ENCODE measurements around the gene ADAMTSL5. TPM values are rescaled to one million over a fixed set of nuclear protein-coding genes. Genes with fewer than 3 reads are reported as not detected.

ADAMTSL5 gene
- total RNA-seq, 4 donors from 2014 or later, result 0.83 to 4.1 (median 2.4) TPM

DNA sequence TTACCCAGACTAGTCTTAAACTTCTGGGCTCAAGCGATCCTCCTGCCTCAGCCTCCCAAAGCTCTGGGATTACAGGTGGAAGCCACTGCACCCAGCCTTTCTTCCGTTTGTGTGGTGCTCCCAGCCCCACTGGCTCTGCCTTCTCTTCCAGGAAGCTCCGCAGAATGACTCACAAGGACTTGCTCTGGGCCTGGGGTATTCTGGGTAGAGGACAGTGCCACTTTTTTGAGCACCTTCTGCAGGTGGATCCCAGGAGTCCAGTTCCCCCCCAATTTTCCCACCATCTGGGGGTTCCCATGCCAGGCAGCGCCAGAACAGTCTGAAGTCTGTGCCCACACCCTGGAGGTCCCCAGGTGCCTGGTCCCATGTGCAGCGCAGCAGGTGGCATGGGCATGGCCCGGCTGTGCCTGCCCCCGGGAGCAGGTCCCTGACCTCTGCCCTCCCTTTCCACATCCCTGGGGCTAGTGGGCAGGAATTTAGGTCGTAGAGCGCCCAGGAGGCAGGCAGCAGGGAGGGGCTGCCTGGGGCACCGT is 20.3 kb downstream of the ADAMTSL5 start:
- Histone ChIP-seq H3K36me3 (no peaks in the 10 kb centered on the region), H3K4me1 (peaks cover 33% of the 10 kb centered on the region), H3K9me3 (no peaks in the 10 kb centered on the region), H3K27me3 (peaks cover 12% of the 10 kb centered on the region), H3K27ac (no peak overlapping the region), H3K4me3 (no peak overlapping the region)
- 78% methylated on average over 9 of the region's 10 CpGs for WGBS
- DNase-seq (ENCODE audit: low spot score in 2 of 2), result peak in 1 of 2 donors; percentile 74
- TF ChIP-seq, protein P1, sequence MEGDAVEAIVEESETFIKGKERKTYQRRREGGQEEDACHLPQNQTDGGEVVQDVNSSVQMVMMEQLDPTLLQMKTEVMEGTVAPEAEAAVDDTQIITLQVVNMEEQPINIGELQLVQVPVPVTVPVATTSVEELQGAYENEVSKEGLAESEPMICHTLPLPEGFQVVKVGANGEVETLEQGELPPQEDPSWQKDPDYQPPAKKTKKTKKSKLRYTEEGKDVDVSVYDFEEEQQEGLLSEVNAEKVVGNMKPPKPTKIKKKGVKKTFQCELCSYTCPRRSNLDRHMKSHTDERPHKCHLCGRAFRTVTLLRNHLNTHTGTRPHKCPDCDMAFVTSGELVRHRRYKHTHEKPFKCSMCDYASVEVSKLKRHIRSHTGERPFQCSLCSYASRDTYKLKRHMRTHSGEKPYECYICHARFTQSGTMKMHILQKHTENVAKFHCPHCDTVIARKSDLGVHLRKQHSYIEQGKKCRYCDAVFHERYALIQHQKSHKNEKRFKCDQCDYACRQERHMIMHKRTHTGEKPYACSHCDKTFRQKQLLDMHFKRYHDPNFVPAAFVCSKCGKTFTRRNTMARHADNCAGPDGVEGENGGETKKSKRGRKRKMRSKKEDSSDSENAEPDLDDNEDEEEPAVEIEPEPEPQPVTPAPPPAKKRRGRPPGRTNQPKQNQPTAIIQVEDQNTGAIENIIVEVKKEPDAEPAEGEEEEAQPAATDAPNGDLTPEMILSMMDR (IDR thresholded peaks at IDR 0.05), result no peak
- TF ChIP-seq POLR2AphosphoS5 (IDR thresholded peaks at IDR 0.05), result no peak
- no peak for TF ChIP-seq POLR2A (IDR thresholded peaks at IDR 0.05)
- no peak for TF ChIP-seq EP300 (IDR thresholded peaks at IDR 0.05)

DNA sequence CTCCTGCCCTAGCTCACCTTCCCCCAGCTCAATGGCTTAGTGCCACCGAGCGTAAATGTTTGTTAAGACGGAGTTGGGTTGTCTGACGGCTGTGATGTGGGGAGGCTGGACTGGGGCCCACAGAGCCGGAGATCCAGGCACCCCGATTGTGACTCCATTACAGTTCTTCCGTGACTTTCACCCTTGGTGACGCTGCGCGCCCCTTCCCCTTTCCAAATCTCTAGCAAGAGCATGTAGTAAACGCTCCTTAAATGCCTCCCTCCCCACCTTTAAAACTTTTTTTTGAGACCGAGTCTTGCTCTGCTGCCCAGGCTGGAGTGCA is 21.0 kb downstream of the ADAMTSL5 start:
- H3K9me3 ChIP-seq, result no peaks in the 10 kb centered on the region
- DNase-seq (ENCODE audit: low spot score in 2 of 2), result peak in 1 of 2 donors; percentile 69
- peak overlapping the region; percentile 59 for H3K4me3 ChIP-seq
- TF ChIP-seq POLR2AphosphoS5 (IDR thresholded peaks at IDR 0.05) (no peak), POLR2A (IDR thresholded peaks at IDR 0.05) (no peak), EP300 (IDR thresholded peaks at IDR 0.05) (no peak)
- TF ChIP-seq, protein P1 (IDR thresholded peaks at IDR 0.05), result no peak
- WGBS, result 60% methylated on average over 12 of the region's 12 CpGs
- H3K27ac ChIP-seq, result no peak overlapping the region
- peaks cover 5% of the 10 kb centered on the region for H3K27me3 ChIP-seq
- H3K4me1 ChIP-seq, result peaks cover 30% of the 10 kb centered on the region
- H3K36me3 ChIP-seq, result no peaks in the 10 kb centered on the region

DNA sequence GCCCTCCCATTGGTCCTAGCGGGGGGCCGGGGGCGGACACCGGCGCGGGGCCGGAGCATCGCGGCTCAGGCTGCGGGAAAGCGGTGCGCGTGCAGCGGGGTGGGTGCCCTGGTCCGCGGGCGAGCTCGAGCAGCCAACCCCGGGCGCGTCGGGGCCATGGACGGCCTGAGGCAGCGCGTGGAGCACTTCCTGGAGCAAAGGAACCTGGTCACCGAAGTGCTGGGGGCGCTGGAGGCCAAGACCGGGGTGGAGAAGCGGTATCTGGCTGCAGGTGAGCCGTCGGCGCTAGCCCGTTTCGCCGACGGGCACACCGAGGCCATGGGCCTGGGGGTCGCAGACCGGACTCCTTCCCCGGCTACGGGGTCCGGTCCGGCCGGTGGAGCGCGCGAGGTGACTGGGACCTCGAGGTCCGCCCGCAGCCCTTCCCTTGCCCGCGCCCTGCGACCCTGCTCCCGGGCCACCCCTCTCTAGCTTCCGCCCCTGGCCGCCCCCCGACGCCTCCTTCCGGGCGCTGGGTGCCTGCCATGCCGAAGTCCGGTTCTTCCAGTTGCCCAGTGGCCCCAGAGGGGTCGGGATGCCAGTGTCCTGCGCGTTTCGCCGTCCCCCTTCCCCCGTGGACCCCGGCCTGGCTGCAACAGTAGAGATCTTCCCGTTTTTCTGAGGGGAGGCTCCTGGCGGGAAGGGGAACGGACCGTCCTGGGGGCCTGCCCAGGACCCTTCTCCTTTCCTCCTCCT is 21.5 kb downstream of the ADAMTSL5 start, which contains the start of gene REEP6:
REEP6 (plus strand) TSS at position 68 of the 735 bp plus-strand sequence; CDS start at position 157, 89 bp downstream.
- H3K27ac ChIP-seq, result peak within 1 kb of the TSS; percentile 42
- peaks cover 25% of the 10 kb centered on the region for H3K4me1 ChIP-seq
- 17% methylated on average over 15 of the region's 73 CpGs for WGBS
- peak within 1 kb of the TSS; percentile 59 for H3K4me3 ChIP-seq
- no peak for TF ChIP-seq POLR2AphosphoS5 (IDR thresholded peaks at IDR 0.05)
- no peak for TF ChIP-seq EP300 (IDR thresholded peaks at IDR 0.05)
- no peak for TF ChIP-seq POLR2A (IDR thresholded peaks at IDR 0.05)
- TF ChIP-seq, protein P1 (IDR thresholded peaks at IDR 0.05), result no peak
- no peaks in the 10 kb centered on the region for H3K9me3 ChIP-seq
- H3K27me3 ChIP-seq, result peaks cover 2% of the 10 kb centered on the region
- DNase-seq (ENCODE audit: low spot score in 2 of 2), result no peak
- no peaks in the 10 kb centered on the region for H3K36me3 ChIP-seq

DNA sequence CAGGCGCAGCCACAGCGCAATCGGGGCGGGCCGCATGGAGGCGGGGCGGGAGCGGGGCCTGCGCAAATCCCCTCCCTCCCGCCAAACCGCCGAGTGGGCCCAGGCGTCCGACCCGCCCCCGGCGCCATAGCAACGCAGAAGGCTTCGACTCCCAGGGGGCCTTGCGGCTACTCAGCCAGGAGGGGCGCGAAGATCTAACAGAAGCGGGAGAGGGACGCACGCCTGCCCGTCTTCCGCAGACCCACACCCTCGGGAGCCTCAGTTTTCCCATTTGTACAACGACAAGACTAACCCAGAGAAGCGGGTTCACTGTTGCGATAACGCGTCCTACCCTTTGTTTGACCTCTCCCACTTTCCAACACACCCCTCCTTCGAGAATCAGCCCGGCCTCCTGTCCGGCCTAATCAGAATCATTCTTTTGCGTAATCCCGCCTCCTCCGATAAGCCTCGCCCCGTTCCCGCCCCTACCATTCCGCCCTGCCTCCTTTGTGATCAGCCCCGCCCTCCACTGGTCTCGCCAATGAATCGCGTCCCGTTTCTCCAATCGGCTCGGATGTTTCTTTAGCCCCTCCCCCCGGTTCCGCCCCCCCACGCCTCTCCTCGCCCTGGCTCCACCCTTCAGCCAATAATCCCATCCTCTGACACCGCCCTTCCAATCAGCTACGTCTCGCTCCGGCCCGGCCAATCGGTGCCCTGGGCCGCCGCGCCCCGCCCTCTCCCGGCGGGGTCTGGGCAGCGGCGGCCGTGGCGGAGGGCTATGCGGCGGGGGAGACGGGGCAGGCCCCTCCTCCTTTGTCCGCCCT is 22.3 kb downstream of the ADAMTSL5 start, which contains the start of gene PCSK4:
PCSK4 (minus strand) TSS at position 40 of the 803 bp plus-strand sequence; CDS start at position 36, 4 bp downstream.
- peak in 2 of 3 donors; percentile 55 to 57 for TF ChIP-seq POLR2AphosphoS5 (IDR thresholded peaks at IDR 0.05)
- no peak for TF ChIP-seq EP300 (IDR thresholded peaks at IDR 0.05)
- Histone ChIP-seq H3K4me3 (peak within 1 kb of the TSS; percentile 59), H3K4me1 (peaks cover 21% of the 10 kb centered on the region), H3K27ac (peak within 1 kb of the TSS; percentile 42), H3K36me3 (no peaks in the 10 kb centered on the region), H3K9me3 (no peaks in the 10 kb centered on the region), H3K27me3 (no peaks in the 10 kb centered on the region)
- WGBS, result 2% methylated on average over 35 of the region's 74 CpGs
- peak; percentile 100 for DNase-seq (ENCODE audit: low spot score in 2 of 2)

DNA sequence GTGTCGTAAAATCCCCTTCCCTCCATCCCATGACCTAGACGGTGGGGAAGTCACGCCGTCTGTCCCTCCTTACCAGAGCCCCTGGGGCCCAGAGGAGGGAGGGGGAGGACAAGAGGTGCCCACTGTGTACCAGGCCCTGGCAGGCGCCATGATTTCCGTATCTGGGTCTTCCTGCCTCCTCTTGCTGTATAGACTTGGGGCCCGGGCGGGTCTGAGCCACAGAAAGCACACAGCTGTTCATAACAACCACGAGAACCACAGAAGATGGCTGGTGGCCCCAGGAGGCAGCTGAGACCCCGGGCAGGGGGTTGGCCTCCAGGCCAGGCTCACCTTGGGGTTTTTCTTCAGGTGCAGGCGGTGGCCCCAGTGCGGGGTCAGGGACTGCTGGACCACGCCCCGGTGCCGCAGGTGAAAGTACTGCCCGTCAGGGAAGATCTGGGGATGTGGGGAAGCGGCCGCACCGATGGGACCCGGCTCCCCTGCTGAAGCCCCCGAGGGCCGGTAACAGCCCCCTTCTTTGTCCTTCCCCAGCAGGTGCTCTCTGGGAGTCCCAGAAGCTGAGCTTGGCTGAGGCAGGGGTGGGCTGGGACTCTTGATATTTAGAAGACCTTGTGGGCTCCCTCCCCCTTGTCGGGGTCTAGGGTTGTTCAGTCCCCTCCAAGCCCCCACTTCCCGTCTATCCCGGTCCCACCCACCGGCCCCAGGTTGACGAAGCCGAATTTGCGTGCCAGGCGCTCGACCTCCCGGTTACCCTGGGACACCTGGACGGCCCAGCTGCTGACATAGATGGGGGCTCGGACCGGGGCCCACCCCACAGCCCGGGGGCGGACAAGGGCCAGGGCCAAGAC is 23.1 kb downstream of the ADAMTSL5 start:
- TF ChIP-seq, protein P1 (IDR thresholded peaks at IDR 0.05), result no peak
- no peak for TF ChIP-seq POLR2AphosphoS5 (IDR thresholded peaks at IDR 0.05)
- no peaks in the 10 kb centered on the region for H3K27me3 ChIP-seq
- no peak for DNase-seq (ENCODE audit: low spot score in 2 of 2)
- H3K36me3 ChIP-seq, result no peaks in the 10 kb centered on the region
- no peak overlapping the region for H3K27ac ChIP-seq
- WGBS, result 48% methylated on average over 15 of the region's 37 CpGs
- peak overlapping the region; percentile 59 for H3K4me3 ChIP-seq
- no peaks in the 10 kb centered on the region for H3K9me3 ChIP-seq
- H3K4me1 ChIP-seq, result peaks cover 21% of the 10 kb centered on the region

Measured in suprapubic skin (tissue), 4 donors.